ENCODE data around the gene E2F1. TPM values are rescaled to one million over a fixed set of nuclear protein-coding genes. Genes with fewer than 3 reads are reported as not detected.
A peak's percentile ranks its signal among the peaks of the same experiment; 100 is the strongest.

The E2F1 gene
- total RNA-seq, 3 donors from 2014 or later = 57.5 to 60.2 (median 57.6) TPM

DNA sequence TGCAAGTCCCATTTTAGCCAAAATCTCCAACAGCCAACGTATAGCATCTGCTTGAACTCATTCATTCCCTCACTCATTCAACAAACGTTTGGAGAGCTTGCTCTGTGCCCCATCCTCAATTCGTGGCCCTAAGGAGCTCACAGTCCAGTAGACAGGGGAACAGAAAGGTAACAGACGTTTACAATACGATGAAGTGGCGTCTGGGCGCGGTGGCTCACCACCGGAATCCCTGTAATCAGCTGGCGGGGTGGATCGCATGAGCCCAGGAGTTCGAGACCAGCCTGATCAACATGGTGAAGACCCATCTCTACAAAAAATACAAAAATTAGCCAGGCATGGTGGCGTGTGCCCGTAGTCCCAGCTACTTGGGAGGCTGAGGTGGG lies 790 bp upstream of the E2F1 start:
- DNase-seq (no peak), ATAC-seq (no peak)
- no peaks in the 10 kb centered on the region for H3K9me3 Mint-ChIP-seq
- H3K36me3 Mint-ChIP-seq (ENCODE audit: insufficient read depth) = no peaks in the 10 kb centered on the region
- peaks cover 41% of the 10 kb centered on the region for H3K4me1 Mint-ChIP-seq (ENCODE audit: low read depth)
- H3K4me3 Mint-ChIP-seq = peak overlapping the region; percentile 79
- H3K27me3 Mint-ChIP-seq (ENCODE audit: low read depth) = no peaks in the 10 kb centered on the region

DNA sequence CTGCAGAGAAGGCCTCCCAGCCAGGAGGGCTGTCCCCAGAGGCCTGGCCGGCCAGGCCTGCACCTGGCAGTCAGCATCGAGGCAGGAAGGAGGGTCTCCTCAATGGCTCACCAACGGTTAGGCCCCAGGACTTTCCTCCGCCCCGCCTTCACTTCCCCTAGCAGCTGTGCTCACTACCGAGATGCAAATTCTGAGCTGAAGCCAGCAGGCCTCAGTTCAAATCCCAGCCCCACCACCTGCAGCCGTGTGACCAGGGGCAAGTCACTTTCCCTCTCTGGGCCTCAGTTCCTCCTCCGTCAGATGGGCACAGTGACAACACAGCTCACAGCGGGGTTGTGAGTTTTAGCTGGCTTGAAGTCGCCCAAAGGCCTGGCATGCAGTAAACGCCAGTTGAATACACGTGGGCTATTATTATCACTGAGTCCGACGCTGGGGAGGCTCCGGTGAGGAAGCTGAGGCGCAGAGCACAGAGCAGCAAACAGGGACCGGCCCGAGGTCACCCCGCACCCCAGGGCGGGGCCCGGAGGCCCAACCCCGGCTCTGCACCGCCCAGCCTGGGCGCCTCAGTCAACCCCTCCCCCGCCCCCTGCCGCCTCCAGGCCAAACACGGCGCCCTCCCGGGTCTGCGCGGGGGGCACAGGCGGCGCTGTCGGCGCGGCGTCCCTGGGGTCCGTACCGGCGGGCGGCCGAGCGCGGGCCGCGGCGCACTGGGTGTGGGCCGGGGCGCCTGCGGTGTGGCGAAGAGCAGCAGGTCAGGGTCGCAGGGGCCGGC lies 671 bp downstream of the E2F1 start:
- Mint-ChIP-seq H3K4me1 (ENCODE audit: low read depth) (peaks cover 47% of the 10 kb centered on the region), H3K4me3 (peak overlapping the region; percentile 87), H3K27me3 (ENCODE audit: low read depth) (no peaks in the 10 kb centered on the region), H3K36me3 (ENCODE audit: insufficient read depth) (no peaks in the 10 kb centered on the region), H3K9me3 (no peaks in the 10 kb centered on the region)
- DNase-seq = no peak
- peak; percentile 62 to 70 for ATAC-seq

DNA sequence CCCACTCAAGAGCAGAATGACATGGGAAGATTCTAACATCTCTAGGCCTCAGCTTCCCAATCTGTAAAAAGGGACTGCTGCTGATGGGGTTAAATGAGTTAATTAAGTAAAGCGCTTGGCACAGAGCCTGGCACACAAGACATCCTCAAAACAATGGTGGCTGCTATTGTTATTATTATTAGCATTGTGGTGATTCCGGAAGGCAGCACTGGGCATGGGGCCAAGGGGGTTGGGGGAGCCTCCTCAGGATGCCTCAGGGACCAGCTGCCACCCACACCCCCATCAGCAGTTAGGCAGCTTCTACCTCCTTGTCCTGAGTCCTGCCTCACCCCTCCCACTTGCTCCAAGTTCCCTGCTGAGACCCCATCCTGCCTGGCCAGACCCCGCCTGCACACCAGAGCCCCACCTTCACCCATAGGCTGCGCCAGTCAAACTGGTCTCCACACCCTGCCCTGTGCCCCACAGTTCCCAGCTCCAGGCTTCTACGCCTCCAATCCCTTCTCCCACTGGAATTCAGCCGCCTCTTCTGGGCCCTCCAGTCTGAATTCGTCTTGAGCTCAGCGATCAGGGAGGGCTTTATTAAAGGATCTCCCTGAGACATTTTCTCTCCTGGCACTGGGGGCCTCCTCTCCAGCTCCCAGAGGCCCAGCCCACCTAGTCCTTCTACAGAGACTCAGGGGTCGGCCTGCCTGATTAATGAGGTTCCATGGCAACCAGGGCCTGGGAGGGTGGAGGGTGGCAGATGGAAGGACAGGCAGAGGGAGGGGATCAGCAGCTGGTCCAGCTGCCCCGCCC lies 1.5 kb downstream of the E2F1 start:
- Mint-ChIP-seq H3K4me3 (peak overlapping the region; percentile 87), H3K27me3 (ENCODE audit: low read depth) (no peaks in the 10 kb centered on the region), H3K4me1 (ENCODE audit: low read depth) (peaks cover 43% of the 10 kb centered on the region), H3K9me3 (no peaks in the 10 kb centered on the region), H3K36me3 (ENCODE audit: insufficient read depth) (no peaks in the 10 kb centered on the region)
- ATAC-seq (no peak), DNase-seq (no peak)

GRCh38 chr20:33681728-33682353 lies 4.3 kb downstream of the E2F1 start:
- H3K4me3 Mint-ChIP-seq = no peak overlapping the region
- no peaks in the 10 kb centered on the region for H3K36me3 Mint-ChIP-seq (ENCODE audit: insufficient read depth)
- ATAC-seq (no peak), DNase-seq (no peak)
- H3K9me3 Mint-ChIP-seq = no peaks in the 10 kb centered on the region
- H3K4me1 Mint-ChIP-seq (ENCODE audit: low read depth) = peaks cover 44% of the 10 kb centered on the region
- H3K27me3 Mint-ChIP-seq (ENCODE audit: low read depth) = no peaks in the 10 kb centered on the region

DNA sequence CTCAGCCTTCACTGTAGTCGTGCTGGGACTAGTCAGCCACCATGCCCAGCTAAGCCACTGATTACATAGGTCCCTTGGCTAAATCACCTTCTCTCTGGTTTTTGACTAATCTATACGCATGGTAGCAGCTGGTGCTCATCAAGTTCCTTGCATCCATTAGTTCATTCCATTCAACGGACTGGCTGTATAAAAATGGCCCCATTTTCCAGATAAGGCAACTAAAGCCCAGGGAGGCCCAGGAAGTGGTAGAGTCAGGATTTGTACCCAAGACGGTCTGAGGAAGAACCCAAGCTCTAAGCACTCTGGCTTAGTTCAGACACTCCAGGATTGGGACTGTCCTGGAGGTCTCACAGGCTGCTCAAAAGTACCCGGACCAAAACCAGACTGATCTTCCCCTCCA lies 4.9 kb downstream of the E2F1 start:
- Mint-ChIP-seq H3K27me3 (ENCODE audit: low read depth) (no peaks in the 10 kb centered on the region), H3K4me1 (ENCODE audit: low read depth) (peaks cover 40% of the 10 kb centered on the region), H3K4me3 (no peak overlapping the region), H3K36me3 (ENCODE audit: insufficient read depth) (no peaks in the 10 kb centered on the region), H3K9me3 (no peaks in the 10 kb centered on the region)
- ATAC-seq = no peak
- no peak for DNase-seq

DNA sequence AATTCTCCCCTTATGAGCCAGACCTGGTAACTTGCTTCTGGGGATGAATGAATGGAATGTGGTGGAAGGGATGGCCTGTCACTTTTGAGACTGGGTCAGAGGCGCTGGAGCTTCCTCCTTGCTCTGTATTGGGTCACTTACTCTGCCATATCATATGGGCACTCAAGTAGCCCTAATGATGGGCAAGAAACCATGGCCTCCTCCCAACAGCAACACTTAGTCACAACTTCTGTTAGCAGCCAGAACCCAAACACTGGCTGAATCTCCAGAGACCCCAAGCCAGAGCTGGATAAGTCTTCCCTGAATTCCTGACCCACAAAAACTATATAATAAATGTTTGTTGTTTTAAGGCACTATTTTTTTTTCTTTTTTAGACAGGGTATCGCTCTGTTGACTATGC lies 5.5 kb downstream of the E2F1 start:
- Mint-ChIP-seq H3K4me3 (no peak overlapping the region), H3K9me3 (no peaks in the 10 kb centered on the region), H3K4me1 (ENCODE audit: low read depth) (peaks cover 40% of the 10 kb centered on the region), H3K36me3 (ENCODE audit: insufficient read depth) (no peaks in the 10 kb centered on the region), H3K27me3 (ENCODE audit: low read depth) (no peaks in the 10 kb centered on the region)
- ATAC-seq = no peak
- no peak for DNase-seq

DNA sequence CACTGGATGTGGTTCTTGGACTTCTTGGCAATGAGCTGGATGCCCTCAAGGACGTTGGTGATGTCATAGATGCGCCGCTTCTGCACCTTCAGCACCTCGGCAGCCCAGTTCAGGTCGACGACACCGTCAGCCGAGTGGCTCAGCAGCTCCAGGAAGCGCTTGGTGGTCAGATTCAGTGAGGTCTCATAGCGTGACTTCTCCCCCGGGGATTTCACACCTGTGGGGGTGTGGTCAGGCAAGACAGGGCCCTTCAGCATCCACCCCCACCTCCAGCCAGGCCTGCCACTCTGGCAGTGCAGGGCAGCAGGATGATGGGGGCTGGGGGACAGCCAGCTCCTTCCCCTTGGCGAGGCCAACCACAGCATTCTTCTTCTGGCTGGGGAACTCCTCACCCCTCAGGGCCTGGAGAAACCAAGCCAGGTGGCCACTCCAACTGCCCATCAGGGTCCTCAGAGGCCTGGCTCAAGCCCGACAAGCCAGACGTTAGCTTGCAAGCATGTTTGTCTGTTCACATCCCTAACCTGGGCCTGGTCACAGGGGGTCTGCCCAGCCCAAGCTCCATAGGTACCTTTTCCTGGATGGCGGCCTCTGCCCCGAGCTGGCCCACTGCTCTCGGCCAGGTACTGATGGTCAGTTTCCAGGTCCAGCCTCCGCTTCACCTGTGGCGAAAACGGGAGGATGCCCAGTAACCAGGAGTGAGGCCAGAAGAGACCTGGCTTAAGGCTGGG lies 6.3 kb downstream of the E2F1 start:
- DNase-seq (no peak), ATAC-seq (peak; percentile 13 to 35)
- Mint-ChIP-seq H3K9me3 (no peaks in the 10 kb centered on the region), H3K4me1 (ENCODE audit: low read depth) (peaks cover 38% of the 10 kb centered on the region), H3K4me3 (no peak overlapping the region), H3K27me3 (ENCODE audit: low read depth) (no peaks in the 10 kb centered on the region), H3K36me3 (ENCODE audit: insufficient read depth) (no peaks in the 10 kb centered on the region)

GRCh38 chr20:33677991-33678702 lies 8.0 kb downstream of the E2F1 start:
- Mint-ChIP-seq H3K4me3 (no peak overlapping the region), H3K27me3 (ENCODE audit: low read depth) (no peaks in the 10 kb centered on the region), H3K9me3 (no peaks in the 10 kb centered on the region), H3K4me1 (ENCODE audit: low read depth) (peaks cover 43% of the 10 kb centered on the region), H3K36me3 (ENCODE audit: insufficient read depth) (no peaks in the 10 kb centered on the region)
- ATAC-seq = no peak
- DNase-seq = no peak

- Mint-ChIP-seq H3K4me1 (ENCODE audit: low read depth) (peaks cover 47% of the 10 kb centered on the region), H3K4me3 (no peak overlapping the region), H3K27me3 (ENCODE audit: low read depth) (no peaks in the 10 kb centered on the region), H3K36me3 (ENCODE audit: insufficient read depth) (no peaks in the 10 kb centered on the region), H3K9me3 (no peaks in the 10 kb centered on the region)
- no peak for DNase-seq
- ATAC-seq = no peak
These were observed 9.2 kb downstream of the E2F1 start for GRCh38 chr20:33676652-33677645.

DNA sequence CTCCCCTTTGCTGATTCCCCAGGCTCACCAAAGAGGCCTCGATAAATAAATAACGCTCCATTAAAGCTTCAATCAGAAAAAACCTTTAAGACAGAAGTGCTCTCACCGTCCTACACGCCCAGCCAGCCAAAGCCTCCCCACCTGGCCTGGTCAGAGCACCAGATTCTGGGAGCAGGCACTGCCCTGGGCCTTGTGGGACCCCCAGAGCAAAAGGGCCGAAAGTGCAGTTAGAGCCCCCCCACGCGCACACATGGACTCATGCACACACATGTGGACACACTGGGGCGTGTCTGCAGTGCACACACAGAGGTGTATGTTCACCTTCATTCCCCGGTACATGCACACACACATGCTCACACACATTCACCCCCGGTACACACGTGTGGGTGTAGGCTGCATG lies 10.1 kb downstream of the E2F1 start:
- DNase-seq (no peak), ATAC-seq (no peak)
- Mint-ChIP-seq H3K36me3 (ENCODE audit: insufficient read depth) (no peaks in the 10 kb centered on the region), H3K27me3 (ENCODE audit: low read depth) (no peaks in the 10 kb centered on the region), H3K4me3 (peak overlapping the region; percentile 31), H3K4me1 (ENCODE audit: low read depth) (peaks cover 44% of the 10 kb centered on the region), H3K9me3 (no peaks in the 10 kb centered on the region)

GRCh38 chr20:33675136-33675959 lies 10.8 kb downstream of the E2F1 start:
- no peaks in the 10 kb centered on the region for H3K9me3 Mint-ChIP-seq
- DNase-seq = no peak
- peaks cover 42% of the 10 kb centered on the region for H3K4me1 Mint-ChIP-seq (ENCODE audit: low read depth)
- peak overlapping the region; percentile 67 for H3K4me3 Mint-ChIP-seq
- H3K27me3 Mint-ChIP-seq (ENCODE audit: low read depth) = no peaks in the 10 kb centered on the region
- H3K36me3 Mint-ChIP-seq (ENCODE audit: insufficient read depth) = no peaks in the 10 kb centered on the region
- no peak for ATAC-seq

Data from activated T-cell treated with anti-CD3 and anti-CD28 coated beads, Interleukin-2, amount 50 U/mL, for 4 hours (primary cell).